Ishikawa (cell line): ENCODE data around the gene PNPO.

ENCODE experiments used
- CEBPB ChIP-seq: IDR thresholded peaks from 2 replicates; pipeline ENCODE4 v1.6.1; 2012
- CREB1 ChIP-seq: IDR thresholded peaks from 2 replicates; pipeline ENCODE4 v1.6.1; 2012; ENCODE audit warnings: low read depth
- EGR1 ChIP-seq: IDR thresholded peaks from 2 replicates; pipeline ENCODE4 v1.6.1; 2012
- EP300 ChIP-seq: IDR thresholded peaks from 2 replicates; pipeline ENCODE4 v1.6.1; 2012; ENCODE audit warnings: borderline replicate concordance
- NFIC ChIP-seq: IDR thresholded peaks from 2 replicates; pipeline ENCODE4 v1.6.1; 2012
- REST ChIP-seq: IDR thresholded peaks from 2 replicates; pipeline ENCODE4 v1.6.1; 2012; ENCODE audit warnings: low read depth, mild to moderate bottlenecking
- TAF1 ChIP-seq: IDR thresholded peaks from 2 replicates; pipeline ENCODE4 v1.6.1; 2012; ENCODE audit warnings: low read depth, mild to moderate bottlenecking
- TCF12 ChIP-seq: IDR thresholded peaks from 2 replicates; pipeline ENCODE4 v1.6.1; 2012; ENCODE audit warnings: low read depth
- TEAD4 ChIP-seq: IDR thresholded peaks from 2 replicates; pipeline ENCODE4 v1.6.1; 2012
- YY1 ChIP-seq: IDR thresholded peaks from 2 replicates; pipeline ENCODE4 v1.6.1; 2012; ENCODE audit warnings: low read depth
- ZBTB7A ChIP-seq: IDR thresholded peaks from 2 replicates; pipeline ENCODE4 v1.6.1; 2012; ENCODE audit warnings: low read depth
- TF ChIP-seq, protein P1 (sequence below): IDR thresholded peaks from 2 replicates; pipeline ENCODE4 v1.6.1; 2012
- TF ChIP-seq, protein P2 (sequence below): IDR thresholded peaks from 2 replicates; pipeline ENCODE4 v1.6.1; 2012

GRCh38 chr17:47916489-47917208 lies 24.7 kb upstream of the PNPO start:
- TF ChIP-seq CEBPB = no peak
- no peak for TF ChIP-seq EGR1
- TF ChIP-seq YY1 = no peak
- no peak for TF ChIP-seq TAF1
- TF ChIP-seq EP300 = no peak
- TF ChIP-seq REST = no peak
- no peak for TF ChIP-seq TEAD4
- no peak for TF ChIP-seq CREB1
- no peak for TF ChIP-seq TCF12
- no peak for TF ChIP-seq ZBTB7A
- TF ChIP-seq, protein P1, sequence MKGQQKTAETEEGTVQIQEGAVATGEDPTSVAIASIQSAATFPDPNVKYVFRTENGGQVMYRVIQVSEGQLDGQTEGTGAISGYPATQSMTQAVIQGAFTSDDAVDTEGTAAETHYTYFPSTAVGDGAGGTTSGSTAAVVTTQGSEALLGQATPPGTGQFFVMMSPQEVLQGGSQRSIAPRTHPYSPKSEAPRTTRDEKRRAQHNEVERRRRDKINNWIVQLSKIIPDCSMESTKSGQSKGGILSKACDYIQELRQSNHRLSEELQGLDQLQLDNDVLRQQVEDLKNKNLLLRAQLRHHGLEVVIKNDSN = no peak
- no peak for TF ChIP-seq NFIC
- TF ChIP-seq, protein P2, sequence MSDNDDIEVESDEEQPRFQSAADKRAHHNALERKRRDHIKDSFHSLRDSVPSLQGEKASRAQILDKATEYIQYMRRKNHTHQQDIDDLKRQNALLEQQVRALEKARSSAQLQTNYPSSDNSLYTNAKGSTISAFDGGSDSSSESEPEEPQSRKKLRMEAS = no peak
